DMS 273 treated with DMSO at 0.1 percent for 48 hours (cell line): ENCODE results near the gene CLASRP.
A peak's percentile ranks its signal among the peaks of the same experiment; 100 is the strongest.
"Not testable (repeated sequence)": the region's sequence is repeated elsewhere in the genome, so short reads cannot be mapped to it uniquely, and the experiment has no call there.

ENCODE experiments used
- DNase-seq: peaks from one replicate; lab custom pipeline; 2025; lab: John Stamatoyannopoulos, UW

CLASRP gene

DNA sequence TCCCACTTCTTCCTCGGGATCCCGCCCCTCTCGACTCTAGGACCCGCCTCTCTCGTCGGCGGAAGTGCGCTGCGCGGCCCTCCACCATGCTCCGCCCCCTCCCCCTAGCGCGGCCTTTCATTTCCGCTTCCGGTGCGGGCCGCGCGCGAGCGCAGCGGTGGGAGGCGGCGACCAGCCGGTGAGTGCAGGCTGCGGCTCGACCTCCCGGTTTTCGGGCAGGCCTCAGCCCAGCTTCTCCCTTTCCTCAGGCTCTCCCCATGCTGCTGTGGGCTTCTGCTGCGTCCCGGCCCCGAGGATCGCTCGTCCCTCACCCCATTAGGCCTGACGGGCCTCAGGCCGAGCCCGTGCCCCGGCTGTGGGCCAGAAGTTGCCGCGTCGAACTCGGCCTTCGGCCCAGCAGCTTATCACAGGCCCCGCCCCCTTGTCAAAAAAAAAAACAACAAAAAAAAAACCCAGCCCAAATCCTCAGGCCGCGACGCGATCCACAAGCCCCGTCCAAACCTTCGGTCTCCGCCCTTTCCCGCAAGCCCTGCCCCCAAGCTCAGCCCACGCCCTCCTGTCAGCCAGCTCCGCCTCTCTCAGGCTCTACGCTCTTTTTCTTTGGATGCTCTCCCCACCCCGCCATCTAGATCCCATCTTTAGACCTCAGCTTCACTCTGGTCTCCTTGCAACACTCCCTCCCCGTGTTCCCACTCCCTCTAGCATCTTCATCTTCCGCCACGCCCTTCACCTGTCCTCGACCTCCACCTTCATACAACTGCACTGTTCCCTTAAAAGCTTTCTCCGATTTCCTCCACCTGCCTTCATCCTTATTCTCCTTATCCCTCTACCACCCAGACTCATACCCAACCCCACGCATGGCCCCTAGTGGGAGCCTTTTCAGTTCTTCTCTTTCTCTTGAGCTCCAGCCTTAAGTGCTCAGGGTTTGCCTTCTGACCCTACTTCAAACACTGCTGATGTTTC is at the start of gene CLASRP:
Gene CLASRP (plus strand): TSS at position 115 of the 963 bp plus-strand sequence. CDS start 1,168 bp downstream, outside the sequence.
- DNase-seq: peak; percentile 41

GRCh38 chr19:44990459-44990858 is 48.4 kb upstream of the CLASRP start:
- DNase-seq: no peak

DNA sequence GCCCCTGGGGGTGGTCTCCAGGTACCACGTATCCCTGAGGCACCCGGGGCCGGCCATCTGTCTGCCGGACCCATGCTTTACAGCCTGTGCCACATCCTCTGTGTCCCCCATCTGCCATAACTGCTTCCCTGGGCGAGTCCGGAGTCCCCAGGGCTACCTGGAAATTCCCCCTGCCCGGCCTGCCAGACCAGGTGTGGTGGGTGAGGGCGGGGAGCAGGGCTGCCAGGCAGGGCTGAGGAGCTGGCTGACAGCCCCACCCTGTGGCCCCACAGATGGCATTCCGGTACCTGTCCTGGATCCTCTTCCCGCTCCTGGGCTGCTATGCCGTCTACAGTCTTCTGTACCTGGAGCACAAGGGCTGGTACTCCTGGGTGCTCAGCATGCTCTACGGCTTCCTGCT is 47.9 kb upstream of the CLASRP start:
- no peak for DNase-seq

- no peak for DNase-seq
Observed at GRCh38 chr19:44992336-44993163, 46.3 kb upstream of the CLASRP start.

DNA sequence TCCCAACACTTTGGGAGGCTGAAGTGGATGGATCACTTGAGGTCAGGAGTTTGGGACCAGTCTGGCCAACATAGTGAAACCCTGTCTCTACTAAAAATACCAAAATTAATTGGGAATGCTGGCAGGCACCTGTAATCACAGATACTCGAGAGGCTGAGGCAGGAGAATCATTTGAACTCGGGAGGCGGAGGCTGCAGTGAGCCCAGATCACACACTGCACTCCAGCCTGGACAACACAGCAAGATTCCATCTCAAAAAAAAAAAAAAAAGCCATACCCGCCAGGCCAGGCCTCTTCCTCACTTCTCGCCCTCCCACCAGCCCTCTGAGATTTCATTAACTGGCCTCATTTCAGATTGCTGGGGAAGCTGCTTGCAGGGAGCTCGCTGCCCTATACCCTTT is 45.3 kb upstream of the CLASRP start:
- DNase-seq: no peak

DNA sequence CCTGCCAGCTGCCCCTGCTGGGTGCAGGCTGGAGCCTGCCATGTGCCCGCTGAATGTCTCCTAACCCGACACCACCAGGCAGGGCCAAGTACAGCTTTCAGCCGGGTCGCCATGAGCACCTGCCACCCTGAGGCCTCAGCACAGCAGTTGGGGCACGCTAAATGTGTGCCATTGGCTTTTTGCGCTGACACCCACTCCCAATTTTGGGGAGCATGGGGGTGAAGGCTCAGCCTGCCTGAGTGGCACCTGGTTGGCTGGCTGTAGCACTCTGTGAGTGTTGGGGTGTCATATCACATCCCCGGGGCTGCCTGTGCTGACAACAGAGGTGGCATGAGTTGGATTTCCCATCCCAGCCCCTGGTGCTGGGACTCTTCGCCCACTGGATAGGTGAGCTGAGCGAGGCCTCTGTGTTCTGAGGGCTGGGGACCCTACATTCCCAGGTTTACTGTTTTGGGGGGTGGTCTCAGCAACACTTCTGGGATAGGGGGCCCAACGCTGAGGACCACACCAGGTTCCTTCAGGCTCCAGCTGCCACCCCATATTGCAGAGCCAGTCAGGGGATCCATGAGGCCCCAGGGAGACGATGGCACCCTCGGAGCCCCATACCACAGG is 44.8 kb upstream of the CLASRP start:
- no peak for DNase-seq

- no peak for DNase-seq
Observed at GRCh38 chr19:44998025-44998424, 40.8 kb upstream of the CLASRP start.

DNA sequence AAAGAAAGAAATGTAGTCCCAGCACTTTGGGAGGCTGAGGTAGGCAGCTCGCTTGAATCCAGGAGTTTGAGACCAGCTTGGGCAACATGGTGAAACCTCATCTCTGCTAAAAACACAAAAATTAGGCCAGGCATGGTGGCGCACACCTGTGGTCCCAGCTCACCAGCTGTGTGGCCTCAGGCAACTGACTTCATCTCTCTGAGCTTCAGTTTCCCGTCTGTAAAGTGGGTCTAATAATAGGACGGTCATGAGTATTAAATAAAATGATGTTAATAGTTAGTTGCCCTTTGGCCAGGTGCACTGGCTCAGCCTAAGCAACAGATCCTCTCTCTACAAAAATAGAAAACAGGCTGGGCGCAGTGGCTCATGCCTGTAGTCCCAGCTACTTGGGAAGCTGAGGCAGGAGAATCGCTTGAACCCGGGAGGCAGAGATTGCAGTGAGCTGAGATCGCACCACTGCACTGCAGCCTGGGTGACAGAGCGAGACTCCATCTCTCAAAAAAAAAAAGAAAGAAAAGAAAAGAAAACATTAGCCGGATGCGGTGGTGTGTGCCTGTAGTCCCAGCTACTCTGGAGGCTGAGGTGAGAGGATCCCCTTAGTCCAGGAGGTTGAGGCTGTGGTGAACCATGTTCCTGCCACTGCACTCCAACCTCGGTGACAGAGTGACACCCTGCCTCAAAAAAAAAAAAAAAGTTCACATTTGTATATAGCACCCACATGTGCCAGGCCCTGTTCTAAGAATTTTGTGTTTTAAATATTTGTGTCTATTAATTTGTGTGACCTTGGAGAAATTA is 39.5 kb upstream of the CLASRP start:
- not testable (repeated sequence) for DNase-seq

- not testable (repeated sequence) for DNase-seq
Observed at GRCh38 chr19:45000665-45001064, 38.2 kb upstream of the CLASRP start.

GRCh38 chr19:45001087-45001739 is 37.6 kb upstream of the CLASRP start, which contains the start of gene RELB:
RELB (plus strand) TSS chr19:45001464; CDS start chr19:45001580, 116 bp downstream.
- peak; percentile 39 for DNase-seq

- DNase-seq: no peak
Observed at GRCh38 chr19:45003485-45003884, 35.4 kb upstream of the CLASRP start.

DNA sequence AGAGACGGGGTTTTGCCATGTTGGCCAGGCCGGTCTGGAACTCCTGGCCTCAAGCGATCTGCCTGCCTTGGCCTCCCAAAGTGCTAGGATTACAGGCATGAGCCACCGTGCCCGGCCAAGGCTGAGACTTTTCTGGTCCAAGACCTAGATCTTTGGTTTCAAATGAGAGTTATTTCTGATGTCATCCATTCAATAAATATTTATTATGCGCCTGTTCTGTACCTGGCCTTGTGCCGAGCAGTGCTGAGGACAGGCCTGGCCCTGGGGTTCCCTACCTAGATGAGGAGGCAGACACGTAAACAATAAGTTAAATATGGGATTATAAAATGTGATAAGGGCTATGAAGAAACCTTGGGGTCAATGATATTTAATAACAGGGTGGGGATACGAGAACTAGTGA is 33.1 kb upstream of the CLASRP start:
- no peak for DNase-seq

DNA sequence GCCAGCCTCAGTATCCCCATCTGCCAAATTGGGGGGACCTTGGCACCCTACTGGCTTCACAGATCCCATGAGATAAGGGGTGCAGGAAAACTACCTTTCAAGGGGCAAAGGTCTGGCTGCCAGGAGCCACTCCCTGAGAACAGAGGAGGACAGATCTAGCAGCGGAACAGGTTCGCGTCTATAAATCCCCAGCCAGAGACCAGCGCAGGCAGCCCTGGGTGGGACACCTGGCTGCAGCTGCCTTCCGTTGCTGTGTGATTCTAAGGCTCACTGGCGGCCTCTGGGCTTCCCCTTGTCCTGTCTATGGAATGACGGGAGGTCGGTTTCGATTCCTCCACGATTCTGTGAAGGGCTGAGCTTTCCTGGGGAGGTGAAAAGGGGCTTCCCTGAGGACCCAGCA is 30.3 kb upstream of the CLASRP start:
- DNase-seq: no peak

GRCh38 chr19:45009625-45010255 is 29.1 kb upstream of the CLASRP start:
- no peak for DNase-seq

GRCh38 chr19:45010306-45010705 is 28.5 kb upstream of the CLASRP start:
- no peak for DNase-seq

- DNase-seq: no peak
Observed at GRCh38 chr19:45011959-45012358, 26.9 kb upstream of the CLASRP start.

DNA sequence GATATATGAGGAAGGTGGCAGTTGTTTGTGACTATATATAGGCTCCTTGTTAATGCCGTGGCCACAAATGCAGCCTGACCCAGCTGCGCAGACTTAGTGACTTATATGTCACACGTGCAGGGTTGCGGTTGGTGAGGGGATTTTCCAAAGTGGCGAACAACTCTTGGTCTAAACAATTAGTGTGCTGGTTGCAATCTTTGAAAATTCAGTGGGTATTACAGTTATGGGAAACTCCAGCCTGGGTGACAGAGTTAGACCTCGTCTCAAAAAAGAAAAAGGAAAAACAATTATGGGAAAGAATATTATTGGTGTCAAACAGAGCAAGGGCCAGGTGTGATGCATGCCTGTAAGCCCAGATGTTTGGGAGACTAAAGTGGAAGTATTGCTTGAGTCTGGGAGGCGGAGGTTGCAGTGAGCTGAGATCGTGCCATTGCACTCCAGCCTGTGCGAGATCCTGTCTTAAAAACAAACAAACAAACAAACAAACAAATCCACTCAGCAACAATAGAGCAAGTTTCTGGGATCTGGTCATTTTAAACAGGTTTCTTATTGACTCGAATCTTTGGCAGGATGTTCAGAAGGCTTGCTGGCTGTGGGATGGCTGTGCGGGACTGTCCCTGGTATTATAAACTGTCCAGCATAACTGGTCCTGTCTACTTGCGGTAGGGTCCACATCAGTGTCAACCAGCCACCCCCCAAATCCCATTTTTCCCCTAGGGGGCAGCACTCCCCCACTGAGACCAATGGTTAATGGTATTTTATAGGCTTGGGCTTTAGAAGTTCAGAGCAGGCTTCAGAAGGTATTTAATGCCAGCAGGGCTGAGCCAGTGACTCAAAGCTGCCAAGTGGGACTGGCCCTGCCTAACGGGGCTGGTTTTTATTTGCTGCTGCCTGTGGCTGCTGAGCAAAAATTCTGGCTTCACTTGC is 22.2 kb upstream of the CLASRP start:
- peak; percentile 70 for DNase-seq

DNA sequence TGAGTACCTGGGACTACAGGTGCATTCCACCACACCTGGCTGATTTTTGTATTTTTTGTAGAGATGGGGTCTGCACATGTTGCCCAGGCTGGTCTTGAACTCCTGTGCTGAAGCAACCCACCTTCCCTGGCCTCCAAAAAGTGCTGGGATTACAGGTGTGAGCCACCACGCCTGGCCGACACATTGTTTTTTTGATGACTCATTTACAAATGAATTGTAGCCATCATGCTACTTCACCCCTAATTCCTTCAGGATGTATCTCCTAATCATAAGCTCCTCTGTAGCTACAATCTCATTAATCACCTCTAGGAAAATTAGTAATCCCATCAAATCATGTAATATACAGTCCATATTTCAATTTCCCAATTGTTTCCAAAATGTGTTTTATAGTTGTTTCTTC is 19.7 kb upstream of the CLASRP start:
- no peak for DNase-seq

DNA sequence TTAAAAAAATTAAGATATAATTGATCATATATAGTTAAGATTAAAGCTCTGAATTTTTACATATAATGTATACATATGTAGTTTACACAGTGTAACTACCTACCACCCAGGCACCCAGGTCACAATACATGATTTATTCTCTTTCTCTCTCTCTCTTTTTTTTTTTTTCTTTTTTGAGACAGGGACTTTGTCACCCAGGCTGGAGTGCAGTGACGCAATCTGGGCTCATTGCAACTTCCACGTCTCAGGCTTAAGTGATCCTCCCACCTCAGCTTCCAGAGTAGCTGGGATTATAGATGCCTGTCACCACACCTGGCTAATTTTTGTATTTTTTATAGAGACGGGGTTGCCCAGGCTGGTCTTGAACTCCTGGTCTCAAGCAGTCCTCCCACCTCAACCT is 18.8 kb upstream of the CLASRP start:
- no peak for DNase-seq
